Upper lobe of right lung (tissue), 1 donor: ENCODE data around the gene RFPL3. TPM values are rescaled to one million over a fixed set of nuclear protein-coding genes. Genes with fewer than 3 reads are reported as not detected.
A peak's percentile ranks its signal among the peaks of the same experiment; 100 is the strongest.

ENCODE experiments used
- ATAC-seq: fragments of 200-7000 bp; cut with Tn5 transposase; one replicate; pipeline ENCODE4 v1.9.1; 2020; ENCODE audit warnings: mild to moderate bottlenecking, moderate library complexity
- DNase-seq: peaks from one replicate; pipeline ENCODE4 v3.0.0-alpha.2; 2020
- H3K27ac ChIP-seq: fragments of 200-600 bp; one replicate; pipeline ENCODE4 v1.8.0; 2022
- H3K27me3 ChIP-seq: fragments of 200-600 bp; one replicate; pipeline ENCODE4 v1.8.0; 2022; ENCODE audit warnings: mild to moderate bottlenecking
- H3K36me3 ChIP-seq: fragments of 200-600 bp; one replicate; pipeline ENCODE4 v1.8.0; 2022
- H3K4me1 ChIP-seq: fragments of 200-600 bp; one replicate; pipeline ENCODE4 v1.8.0; 2022
- H3K4me3 ChIP-seq: fragments of 200-600 bp; one replicate; pipeline ENCODE4 v1.8.0; 2022; ENCODE audit warnings: mild to moderate bottlenecking
- H3K9me3 ChIP-seq: fragments of 200-600 bp; one replicate; pipeline ENCODE4 v1.8.0; 2022
- intact Hi-C: fragments of 100-400 bp; cut with DNase I; formaldehyde crosslinking; loops from one replicate; pipeline ENCODE4 v1.11.0; 2022
- total RNA-seq: library from RNA; stranded (reverse); fragmentation: NEBNext Ultra II Directional; extraction: Animal tissue kit (Norgen Biotek cat#: 25700); gene quantifications from one replicate; pipeline ENCODE4 v1.2.1, GENCODE V29; 2021
- TF ChIP-seq, protein P1 (sequence below): fragments of 200-600 bp; IDR thresholded peaks from one replicate; pipeline ENCODE4 v1.8.0; 2022; ENCODE audit warnings: antibody characterized with exemption
- donor health status: DM: no; HTN: yes; CAD: no; lungs with severe emphysema.

RFPL3 gene
- total RNA-seq, 1 donor from 2014 or later: not detected

DNA sequence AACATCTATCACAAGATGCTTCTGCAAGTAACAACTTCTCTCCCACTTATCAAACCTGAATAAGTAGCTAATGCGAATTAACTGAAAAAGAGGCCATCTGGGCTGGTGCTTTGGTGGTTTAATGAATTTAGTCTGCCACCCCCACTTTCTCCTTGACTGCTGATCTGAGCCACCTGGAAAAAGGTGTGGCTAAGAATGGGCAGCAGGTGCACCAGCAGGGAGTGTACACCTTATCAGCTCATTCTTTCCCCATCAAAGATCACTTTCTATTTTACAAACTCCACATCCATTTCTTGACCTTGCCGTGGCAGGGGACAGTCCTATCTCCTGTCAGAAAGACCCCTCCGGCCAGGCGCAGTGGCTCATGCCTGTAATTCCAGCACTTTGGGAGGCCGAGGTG, 6.5 kb downstream of the RFPL3 start:
- no peaks in the 10 kb centered on the region for H3K27me3 ChIP-seq
- ATAC-seq: no peak
- H3K4me1 ChIP-seq: no peaks in the 10 kb centered on the region
- no peaks in the 10 kb centered on the region for H3K36me3 ChIP-seq
- no peak overlapping the region for H3K27ac ChIP-seq
- TF ChIP-seq, protein P1, sequence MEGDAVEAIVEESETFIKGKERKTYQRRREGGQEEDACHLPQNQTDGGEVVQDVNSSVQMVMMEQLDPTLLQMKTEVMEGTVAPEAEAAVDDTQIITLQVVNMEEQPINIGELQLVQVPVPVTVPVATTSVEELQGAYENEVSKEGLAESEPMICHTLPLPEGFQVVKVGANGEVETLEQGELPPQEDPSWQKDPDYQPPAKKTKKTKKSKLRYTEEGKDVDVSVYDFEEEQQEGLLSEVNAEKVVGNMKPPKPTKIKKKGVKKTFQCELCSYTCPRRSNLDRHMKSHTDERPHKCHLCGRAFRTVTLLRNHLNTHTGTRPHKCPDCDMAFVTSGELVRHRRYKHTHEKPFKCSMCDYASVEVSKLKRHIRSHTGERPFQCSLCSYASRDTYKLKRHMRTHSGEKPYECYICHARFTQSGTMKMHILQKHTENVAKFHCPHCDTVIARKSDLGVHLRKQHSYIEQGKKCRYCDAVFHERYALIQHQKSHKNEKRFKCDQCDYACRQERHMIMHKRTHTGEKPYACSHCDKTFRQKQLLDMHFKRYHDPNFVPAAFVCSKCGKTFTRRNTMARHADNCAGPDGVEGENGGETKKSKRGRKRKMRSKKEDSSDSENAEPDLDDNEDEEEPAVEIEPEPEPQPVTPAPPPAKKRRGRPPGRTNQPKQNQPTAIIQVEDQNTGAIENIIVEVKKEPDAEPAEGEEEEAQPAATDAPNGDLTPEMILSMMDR: no peak
- intact Hi-C loops: no loop called here
- no peak overlapping the region for H3K4me3 ChIP-seq
- H3K9me3 ChIP-seq: no peaks in the 10 kb centered on the region
- DNase-seq: no peak

DNA sequence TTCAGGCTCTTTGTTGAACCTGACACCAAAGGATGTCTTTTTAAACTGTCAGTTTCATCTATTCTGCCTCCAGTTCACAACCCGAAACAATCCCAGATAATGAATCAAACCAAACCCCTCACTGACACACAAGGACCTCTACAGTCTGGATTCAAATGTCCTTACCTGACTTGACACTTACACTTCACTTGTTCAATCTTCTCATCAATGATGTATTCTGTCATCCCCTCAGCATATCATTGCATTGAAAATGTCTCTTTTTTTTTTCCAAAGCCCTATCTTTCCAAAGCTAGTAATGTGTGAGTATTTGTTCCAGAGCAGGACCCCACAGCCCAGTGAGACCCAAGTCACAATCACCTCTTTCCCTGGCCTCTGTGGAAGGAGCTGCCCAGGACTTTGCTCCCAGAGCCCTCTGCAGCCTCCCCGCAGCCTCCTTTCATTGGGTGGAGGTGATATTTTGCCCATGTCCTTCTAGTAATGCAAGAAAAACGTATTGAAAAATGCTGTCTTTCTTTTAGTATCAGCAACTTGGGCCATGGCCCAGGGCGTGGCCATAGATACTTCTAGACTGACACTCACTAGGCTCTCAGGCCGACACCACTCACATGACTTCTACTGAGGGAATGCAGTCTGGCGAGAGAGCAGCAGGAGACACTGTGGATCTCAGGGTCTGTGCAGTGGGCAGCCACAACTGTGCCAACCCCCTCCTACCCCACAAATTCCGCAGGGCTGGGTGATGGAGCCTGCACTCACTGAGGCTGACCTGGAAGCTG, 18.2 kb downstream of the RFPL3 start:
- ATAC-seq (peak; percentile 39), DNase-seq (no peak)
- intact Hi-C loops: no loop called here
- H3K27ac ChIP-seq: no peak overlapping the region
- H3K27me3 ChIP-seq: no peaks in the 10 kb centered on the region
- no peaks in the 10 kb centered on the region for H3K9me3 ChIP-seq
- H3K4me3 ChIP-seq: no peak overlapping the region
- no peaks in the 10 kb centered on the region for H3K36me3 ChIP-seq
- H3K4me1 ChIP-seq: no peaks in the 10 kb centered on the region
- TF ChIP-seq, protein P1: no peak

DNA sequence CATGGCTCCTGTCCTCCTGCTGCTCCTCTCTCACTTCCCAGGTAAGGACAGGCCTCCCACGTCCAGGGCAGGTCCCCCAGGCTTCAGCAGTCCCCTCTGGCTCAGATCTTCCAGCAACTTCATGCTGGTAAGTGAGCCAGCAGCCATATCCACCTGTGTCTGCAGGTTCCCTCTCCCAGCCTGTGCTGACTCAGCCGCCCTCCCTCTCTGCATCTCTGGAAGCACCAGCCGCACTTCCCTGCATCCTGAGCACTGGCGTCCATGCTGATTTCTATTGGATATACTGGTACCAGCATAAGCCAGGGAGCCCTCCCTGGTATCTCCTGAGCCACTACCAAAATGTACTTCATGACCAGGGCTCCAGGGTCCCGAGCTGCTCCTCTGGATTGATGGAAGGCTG, 19.0 kb downstream of the RFPL3 start:
- ATAC-seq: peak; percentile 8
- Histone ChIP-seq H3K36me3 (no peaks in the 10 kb centered on the region), H3K4me1 (no peaks in the 10 kb centered on the region), H3K27ac (no peak overlapping the region), H3K4me3 (no peak overlapping the region), H3K27me3 (no peaks in the 10 kb centered on the region), H3K9me3 (no peaks in the 10 kb centered on the region)
- TF ChIP-seq, protein P1: no peak
- intact Hi-C loops: no loop called here
- DNase-seq: no peak

DNA sequence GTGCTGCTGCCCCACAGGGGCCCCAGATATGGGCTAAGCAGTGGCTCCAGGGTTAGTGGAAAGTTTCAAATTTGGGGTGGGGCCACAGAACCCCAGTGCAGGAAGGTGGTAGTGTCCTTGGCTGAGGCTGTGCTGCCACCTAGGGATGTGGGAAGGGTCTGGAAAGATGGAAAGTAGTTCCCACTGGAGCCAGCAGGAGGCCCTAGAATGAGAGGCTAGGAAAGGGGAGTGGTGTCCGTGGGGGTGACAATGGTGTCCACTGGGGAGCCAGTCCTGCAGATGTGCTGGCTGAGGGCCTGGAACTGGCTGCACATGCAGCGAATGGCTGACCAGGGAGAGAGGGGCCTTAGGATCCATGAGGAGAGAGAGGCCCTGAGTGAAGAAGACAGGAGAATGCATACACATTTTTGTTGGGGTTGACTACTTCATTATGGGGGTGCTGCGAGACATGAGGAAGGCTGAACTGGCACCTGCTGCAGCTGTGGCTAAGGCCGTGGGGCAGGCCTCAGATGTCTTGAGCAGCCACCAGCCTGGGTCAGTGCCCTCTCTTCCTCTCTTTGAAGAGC, 21.1 kb downstream of the RFPL3 start:
- intact Hi-C loops: no loop called here
- DNase-seq: no peak
- Histone ChIP-seq H3K27me3 (no peaks in the 10 kb centered on the region), H3K4me1 (no peaks in the 10 kb centered on the region), H3K36me3 (no peaks in the 10 kb centered on the region), H3K4me3 (no peak overlapping the region), H3K9me3 (no peaks in the 10 kb centered on the region), H3K27ac (no peak overlapping the region)
- TF ChIP-seq, protein P1: peak; percentile 52
- peak; percentile 68 for ATAC-seq

DNA sequence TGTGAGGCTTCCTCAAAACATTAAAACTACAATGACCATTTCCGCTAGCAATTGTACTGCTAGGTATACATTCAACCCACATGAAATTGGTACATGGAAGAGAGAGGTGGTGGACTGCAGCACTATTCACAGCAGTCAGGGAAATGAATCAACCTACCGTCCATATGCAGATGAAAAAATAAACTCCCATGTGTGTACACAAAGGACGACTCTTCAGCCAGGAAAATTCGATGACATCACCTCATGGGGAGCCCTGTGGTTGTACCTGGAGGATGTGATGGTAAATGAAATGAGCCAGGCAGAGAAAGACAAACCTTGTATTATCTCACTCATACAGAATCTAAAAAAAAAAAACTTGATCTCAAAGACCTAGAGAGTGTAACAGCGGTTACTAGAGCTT, 23.3 kb downstream of the RFPL3 start:
- Histone ChIP-seq H3K36me3 (peaks cover 6% of the 10 kb centered on the region), H3K4me3 (no peak overlapping the region), H3K9me3 (no peaks in the 10 kb centered on the region), H3K27me3 (no peaks in the 10 kb centered on the region), H3K4me1 (no peaks in the 10 kb centered on the region), H3K27ac (no peak overlapping the region)
- TF ChIP-seq, protein P1: no peak
- intact Hi-C loops: no loop called here
- no peak for DNase-seq
- no peak for ATAC-seq
